ENCODE measurements around the gene LAMA3. TPM values are rescaled to one million over a fixed set of nuclear protein-coding genes. Genes with fewer than 3 reads are reported as not detected.

LAMA3 gene
- total and polyA plus RNA-seq, 4 donors: 0.26 to 3.9 (median 0.37) TPM

DNA sequence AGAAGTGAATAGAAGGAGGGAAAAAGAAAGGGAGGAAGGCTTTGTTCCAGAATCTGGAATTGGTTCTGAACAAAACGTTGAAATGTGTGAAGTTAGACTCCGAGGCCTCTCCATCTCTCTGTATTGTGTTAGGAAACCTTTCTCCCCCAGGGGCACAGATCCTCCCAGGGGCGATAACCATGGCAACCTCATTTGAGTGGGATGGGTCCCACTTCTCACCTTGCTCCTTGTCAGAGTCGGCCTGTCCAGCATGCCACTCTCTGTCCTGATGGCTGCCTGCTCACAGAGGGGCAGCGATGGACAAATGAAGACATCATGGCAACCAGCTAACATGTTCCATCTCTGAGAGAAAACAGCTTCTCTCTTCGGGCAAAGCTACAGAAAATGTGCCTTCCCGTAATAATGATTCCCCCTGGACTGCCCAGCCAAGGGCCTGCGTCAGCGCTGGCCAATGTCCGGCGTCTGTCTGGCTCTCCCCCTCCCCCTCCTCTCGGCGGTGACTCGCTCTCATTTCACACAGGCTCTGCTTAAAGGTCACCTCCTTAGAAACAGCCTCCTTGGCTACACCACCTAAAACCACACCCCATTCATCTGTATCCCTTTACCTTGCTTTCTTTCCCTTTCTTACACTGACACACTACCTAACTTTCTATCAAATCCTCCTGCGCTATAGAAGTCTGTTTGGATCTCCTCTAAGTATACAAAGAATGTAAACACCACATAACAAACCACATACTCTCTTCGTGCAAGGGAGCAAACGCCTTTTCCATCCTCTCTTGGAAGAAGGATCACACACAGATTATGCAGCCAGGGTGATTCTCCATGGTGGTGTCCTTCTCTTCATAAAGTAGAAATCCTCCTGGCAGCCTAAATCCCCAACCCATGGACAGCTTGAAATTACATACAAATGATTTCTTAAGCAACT, 293.2 kb downstream of the LAMA3 start:
- Histone ChIP-seq H3K9ac (ENCODE audit: low read depth in 1 of 2, low read length in 2 of 2) (no peak overlapping the region), H3K9me3 (ENCODE audit: control insufficient read depth in 4 of 4, low read length in 3 of 4) (no peaks in the 10 kb centered on the region), H3K27me3 (ENCODE audit: control insufficient read depth in 4 of 4, insufficient read depth in 4 of 4, low read length in 3 of 4) (no peaks in the 10 kb centered on the region), H3K4me1 (ENCODE audit: control insufficient read depth in 4 of 4, insufficient read depth in 4 of 4, low read length in 3 of 4) (peaks cover 0 to 7% (median 2%) of the 10 kb centered on the region in 4 donors), H3K27ac (ENCODE audit: low read depth in 1 of 2, low read length in 2 of 2) (no peak overlapping the region), H3K36me3 (ENCODE audit: control insufficient read depth in 4 of 4, insufficient read depth in 3 of 4, low read depth in 1 of 4, low read length in 3 of 4) (no peaks in the 10 kb centered on the region), H3K4me3 (ENCODE audit: low read depth in 1 of 3, low read length in 3 of 3) (no peak overlapping the region)
- no peak for TF ChIP-seq ATF3 (IDR thresholded peaks at IDR 0.05)
- no peak for TF ChIP-seq NR2F2 (IDR thresholded peaks at IDR 0.05)
- no peak for TF ChIP-seq SP1 (IDR thresholded peaks at IDR 0.05)
- no peak for TF ChIP-seq CTCF (IDR thresholded peaks at IDR 0.05; ENCODE audit: low read depth, low read length, missing input control)
- TF ChIP-seq FOXA2 (IDR thresholded peaks at IDR 0.05): no peak
- TF ChIP-seq GABPA (IDR thresholded peaks at IDR 0.05 in 1 of 2, conservative IDR thresholded peaks at IDR 0.05 in 1 of 2): no peak
- peak; percentile 18 for TF ChIP-seq YY1 (IDR thresholded peaks at IDR 0.05)
- TF ChIP-seq MAX (IDR thresholded peaks at IDR 0.05): no peak
- no peak for TF ChIP-seq TAF1 (conservative IDR thresholded peaks at IDR 0.05)
- no peak for TF ChIP-seq REST (IDR thresholded peaks at IDR 0.05)
- TF ChIP-seq HNF4A (conservative IDR thresholded peaks at IDR 0.05): peak; percentile 34 to 38
- no peak for DNase-seq (ENCODE audit: low spot score)
- 47% methylated on average over 17 of the region's 17 CpGs for WGBS

GRCh38 chr18:23983112-23983511, 293.9 kb downstream of the LAMA3 start:
- WGBS: 83% methylated on average over 3 of the region's 3 CpGs
- H3K9me3 ChIP-seq (ENCODE audit: control insufficient read depth in 4 of 4, low read length in 3 of 4): no peaks in the 10 kb centered on the region
- H3K27ac ChIP-seq (ENCODE audit: low read depth in 1 of 2, low read length in 2 of 2): no peak overlapping the region
- no peak for TF ChIP-seq EGR1 (IDR thresholded peaks at IDR 0.05; ENCODE audit: low read depth in 2 of 2)
- no peak for TF ChIP-seq MAX (IDR thresholded peaks at IDR 0.05)
- no peak for TF ChIP-seq HNF4G (IDR thresholded peaks at IDR 0.05)
- TF ChIP-seq RXRA (IDR thresholded peaks at IDR 0.05): no peak
- no peak for TF ChIP-seq JUND (IDR thresholded peaks at IDR 0.05)
- TF ChIP-seq TAF1 (conservative IDR thresholded peaks at IDR 0.05): no peak
- no peak for TF ChIP-seq HNF4A (conservative IDR thresholded peaks at IDR 0.05)
- no peak for TF ChIP-seq RAD21 (IDR thresholded peaks at IDR 0.05)
- TF ChIP-seq, protein P1, sequence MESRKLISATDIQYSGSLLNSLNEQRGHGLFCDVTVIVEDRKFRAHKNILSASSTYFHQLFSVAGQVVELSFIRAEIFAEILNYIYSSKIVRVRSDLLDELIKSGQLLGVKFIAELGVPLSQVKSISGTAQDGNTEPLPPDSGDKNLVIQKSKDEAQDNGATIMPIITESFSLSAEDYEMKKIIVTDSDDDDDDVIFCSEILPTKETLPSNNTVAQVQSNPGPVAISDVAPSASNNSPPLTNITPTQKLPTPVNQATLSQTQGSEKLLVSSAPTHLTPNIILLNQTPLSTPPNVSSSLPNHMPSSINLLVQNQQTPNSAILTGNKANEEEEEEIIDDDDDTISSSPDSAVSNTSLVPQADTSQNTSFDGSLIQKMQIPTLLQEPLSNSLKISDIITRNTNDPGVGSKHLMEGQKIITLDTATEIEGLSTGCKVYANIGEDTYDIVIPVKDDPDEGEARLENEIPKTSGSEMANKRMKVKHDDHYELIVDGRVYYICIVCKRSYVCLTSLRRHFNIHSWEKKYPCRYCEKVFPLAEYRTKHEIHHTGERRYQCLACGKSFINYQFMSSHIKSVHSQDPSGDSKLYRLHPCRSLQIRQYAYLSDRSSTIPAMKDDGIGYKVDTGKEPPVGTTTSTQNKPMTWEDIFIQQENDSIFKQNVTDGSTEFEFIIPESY (IDR thresholded peaks at IDR 0.05): no peak
- TF ChIP-seq FOXA2 (IDR thresholded peaks at IDR 0.05): no peak
- TF ChIP-seq CTCF (IDR thresholded peaks at IDR 0.05; ENCODE audit: low read depth, low read length, missing input control): no peak
- no peak for TF ChIP-seq SP1 (IDR thresholded peaks at IDR 0.05)

More at GRCh38 chr18:23983112-23983511, 293.9 kb downstream of the LAMA3 start:
- Histone ChIP-seq H3K36me3 (ENCODE audit: control insufficient read depth in 4 of 4, insufficient read depth in 3 of 4, low read depth in 1 of 4, low read length in 3 of 4) (no peaks in the 10 kb centered on the region), H3K27me3 (ENCODE audit: control insufficient read depth in 4 of 4, insufficient read depth in 4 of 4, low read length in 3 of 4) (no peaks in the 10 kb centered on the region), H3K4me1 (ENCODE audit: control insufficient read depth in 4 of 4, insufficient read depth in 4 of 4, low read length in 3 of 4) (peaks cover 0 to 7% (median 2%) of the 10 kb centered on the region in 4 donors), H3K9ac (ENCODE audit: low read depth in 1 of 2, low read length in 2 of 2) (no peak overlapping the region), H3K4me3 (ENCODE audit: low read depth in 1 of 3, low read length in 3 of 3) (no peak overlapping the region)
- DNase-seq (ENCODE audit: low spot score): no peak
